Measurements from ENCODE around the gene SERPINB7. TPM values are rescaled to one million over a fixed set of nuclear protein-coding genes. Genes with fewer than 3 reads are reported as not detected.

SERPINB7 gene
- 6.6 and 11.9 TPM in 2 replicates for total RNA-seq (2012; rRNA removed)

- Histone ChIP-seq H3K36me3 (ENCODE audit: insufficient read depth, low read length) (no peaks in the 10 kb centered on the region), H3K4me2 (ENCODE audit: low read length) (peak within 1 kb of the TSS; percentile 54), H3K4me3 (ENCODE audit: low read length) (peak within 1 kb of the TSS; percentile 15), H3K9ac (ENCODE audit: low read depth, low read length) (peak within 1 kb of the TSS; percentile 51), H3K4me1 (ENCODE audit: control insufficient read depth, insufficient read depth, low read length) (peaks cover 31% of the 10 kb centered on the region), H3K9me3 (replicated peaks; ENCODE audit: low read length) (no peaks in the 10 kb centered on the region), H3K27me3 (ENCODE audit: control insufficient read depth, insufficient read depth, low read length) (no peaks in the 10 kb centered on the region)
Observed at GRCh38 chr18:63775166-63775730, at the start of gene SERPINB7. TSS of gene SERPINB7 (plus strand) at chr18:63775418. CDS start at chr18:63782373, 6,955 bp downstream.

GRCh38 chr18:63725682-63726480 lies 49.3 kb upstream of the SERPINB7 start:
- Histone ChIP-seq H3K9me3 (replicated peaks; ENCODE audit: low read length) (no peaks in the 10 kb centered on the region), H3K4me3 (ENCODE audit: low read length) (no peak overlapping the region), H3K4me1 (ENCODE audit: control insufficient read depth, insufficient read depth, low read length) (no peaks in the 10 kb centered on the region), H3K27me3 (ENCODE audit: control insufficient read depth, insufficient read depth, low read length) (peaks cover 25% of the 10 kb centered on the region), H3K36me3 (ENCODE audit: insufficient read depth, low read length) (no peaks in the 10 kb centered on the region), H3K9ac (ENCODE audit: low read depth, low read length) (no peak overlapping the region), H3K4me2 (ENCODE audit: low read length) (no peak overlapping the region)

- Histone ChIP-seq H3K4me3 (ENCODE audit: low read length) (no peak overlapping the region), H3K9ac (ENCODE audit: low read depth, low read length) (no peak overlapping the region), H3K4me1 (ENCODE audit: control insufficient read depth, insufficient read depth, low read length) (no peaks in the 10 kb centered on the region), H3K36me3 (ENCODE audit: insufficient read depth, low read length) (no peaks in the 10 kb centered on the region), H3K4me2 (ENCODE audit: low read length) (no peak overlapping the region), H3K27me3 (ENCODE audit: control insufficient read depth, insufficient read depth, low read length) (peaks cover 5% of the 10 kb centered on the region), H3K9me3 (replicated peaks; ENCODE audit: low read length) (no peaks in the 10 kb centered on the region)
Observed at GRCh38 chr18:63730773-63731172, 44.4 kb upstream of the SERPINB7 start.

GRCh38 chr18:63731215-63731614 lies 44.0 kb upstream of the SERPINB7 start:
- Histone ChIP-seq H3K9me3 (replicated peaks; ENCODE audit: low read length) (no peaks in the 10 kb centered on the region), H3K36me3 (ENCODE audit: insufficient read depth, low read length) (no peaks in the 10 kb centered on the region), H3K4me3 (ENCODE audit: low read length) (no peak overlapping the region), H3K27me3 (ENCODE audit: control insufficient read depth, insufficient read depth, low read length) (peaks cover 1% of the 10 kb centered on the region), H3K9ac (ENCODE audit: low read depth, low read length) (no peak overlapping the region), H3K4me1 (ENCODE audit: control insufficient read depth, insufficient read depth, low read length) (no peaks in the 10 kb centered on the region), H3K4me2 (ENCODE audit: low read length) (no peak overlapping the region)

- no peak overlapping the region for H3K4me3 ChIP-seq (ENCODE audit: low read length)
- no peak overlapping the region for H3K9ac ChIP-seq (ENCODE audit: low read depth, low read length)
- no peaks in the 10 kb centered on the region for H3K9me3 ChIP-seq (replicated peaks; ENCODE audit: low read length)
- H3K36me3 ChIP-seq (ENCODE audit: insufficient read depth, low read length) = no peaks in the 10 kb centered on the region
- no peak overlapping the region for H3K4me2 ChIP-seq (ENCODE audit: low read length)
- H3K27me3 ChIP-seq (ENCODE audit: control insufficient read depth, insufficient read depth, low read length) = peaks cover 16% of the 10 kb centered on the region
- no peaks in the 10 kb centered on the region for H3K4me1 ChIP-seq (ENCODE audit: control insufficient read depth, insufficient read depth, low read length)
Observed at GRCh38 chr18:63736876-63737275, 38.3 kb upstream of the SERPINB7 start.

- H3K4me3 ChIP-seq (ENCODE audit: low read length) = no peak overlapping the region
- no peak overlapping the region for H3K9ac ChIP-seq (ENCODE audit: low read depth, low read length)
- H3K36me3 ChIP-seq (ENCODE audit: insufficient read depth, low read length) = no peaks in the 10 kb centered on the region
- no peaks in the 10 kb centered on the region for H3K9me3 ChIP-seq (replicated peaks; ENCODE audit: low read length)
- peaks cover 16% of the 10 kb centered on the region for H3K27me3 ChIP-seq (ENCODE audit: control insufficient read depth, insufficient read depth, low read length)
- H3K4me1 ChIP-seq (ENCODE audit: control insufficient read depth, insufficient read depth, low read length) = no peaks in the 10 kb centered on the region
- H3K4me2 ChIP-seq (ENCODE audit: low read length) = no peak overlapping the region
Observed at GRCh38 chr18:63741769-63742168, 33.4 kb upstream of the SERPINB7 start.

- no peak overlapping the region for H3K4me3 ChIP-seq (ENCODE audit: low read length)
- no peaks in the 10 kb centered on the region for H3K4me1 ChIP-seq (ENCODE audit: control insufficient read depth, insufficient read depth, low read length)
- H3K9me3 ChIP-seq (replicated peaks; ENCODE audit: low read length) = no peaks in the 10 kb centered on the region
- H3K36me3 ChIP-seq (ENCODE audit: insufficient read depth, low read length) = no peaks in the 10 kb centered on the region
- no peak overlapping the region for H3K4me2 ChIP-seq (ENCODE audit: low read length)
- H3K27me3 ChIP-seq (ENCODE audit: control insufficient read depth, insufficient read depth, low read length) = no peaks in the 10 kb centered on the region
- H3K9ac ChIP-seq (ENCODE audit: low read depth, low read length) = no peak overlapping the region
Observed at GRCh38 chr18:63747006-63747405, 28.2 kb upstream of the SERPINB7 start.

GRCh38 chr18:63749489-63749888 lies 25.7 kb upstream of the SERPINB7 start:
- Histone ChIP-seq H3K9ac (ENCODE audit: low read depth, low read length) (no peak overlapping the region), H3K36me3 (ENCODE audit: insufficient read depth, low read length) (no peaks in the 10 kb centered on the region), H3K4me3 (ENCODE audit: low read length) (no peak overlapping the region), H3K9me3 (replicated peaks; ENCODE audit: low read length) (no peaks in the 10 kb centered on the region), H3K4me2 (ENCODE audit: low read length) (no peak overlapping the region), H3K27me3 (ENCODE audit: control insufficient read depth, insufficient read depth, low read length) (no peaks in the 10 kb centered on the region), H3K4me1 (ENCODE audit: control insufficient read depth, insufficient read depth, low read length) (no peaks in the 10 kb centered on the region)

- Histone ChIP-seq H3K9ac (ENCODE audit: low read depth, low read length) (no peak overlapping the region), H3K4me1 (ENCODE audit: control insufficient read depth, insufficient read depth, low read length) (no peaks in the 10 kb centered on the region), H3K36me3 (ENCODE audit: insufficient read depth, low read length) (no peaks in the 10 kb centered on the region), H3K27me3 (ENCODE audit: control insufficient read depth, insufficient read depth, low read length) (no peaks in the 10 kb centered on the region), H3K9me3 (replicated peaks; ENCODE audit: low read length) (no peaks in the 10 kb centered on the region), H3K4me3 (ENCODE audit: low read length) (no peak overlapping the region), H3K4me2 (ENCODE audit: low read length) (no peak overlapping the region)
Observed at GRCh38 chr18:63752636-63753035, 22.6 kb upstream of the SERPINB7 start.

- Histone ChIP-seq H3K27me3 (ENCODE audit: control insufficient read depth, insufficient read depth, low read length) (no peaks in the 10 kb centered on the region), H3K4me3 (ENCODE audit: low read length) (no peak overlapping the region), H3K4me1 (ENCODE audit: control insufficient read depth, insufficient read depth, low read length) (no peaks in the 10 kb centered on the region), H3K36me3 (ENCODE audit: insufficient read depth, low read length) (no peaks in the 10 kb centered on the region), H3K4me2 (ENCODE audit: low read length) (no peak overlapping the region), H3K9ac (ENCODE audit: low read depth, low read length) (no peak overlapping the region), H3K9me3 (replicated peaks; ENCODE audit: low read length) (no peaks in the 10 kb centered on the region)
Observed at GRCh38 chr18:63753676-63754075, 21.5 kb upstream of the SERPINB7 start.

- Histone ChIP-seq H3K36me3 (ENCODE audit: insufficient read depth, low read length) (no peaks in the 10 kb centered on the region), H3K9ac (ENCODE audit: low read depth, low read length) (no peak overlapping the region), H3K9me3 (replicated peaks; ENCODE audit: low read length) (no peaks in the 10 kb centered on the region), H3K4me1 (ENCODE audit: control insufficient read depth, insufficient read depth, low read length) (peaks cover 7% of the 10 kb centered on the region), H3K4me3 (ENCODE audit: low read length) (no peak overlapping the region), H3K4me2 (ENCODE audit: low read length) (no peak overlapping the region), H3K27me3 (ENCODE audit: control insufficient read depth, insufficient read depth, low read length) (no peaks in the 10 kb centered on the region)
Observed at GRCh38 chr18:63757541-63757940, 17.7 kb upstream of the SERPINB7 start.
